GM18909 (cell line): Measurements from ENCODE around the gene OR5L2.
"Not testable (repeated sequence)": the region's sequence is repeated elsewhere in the genome, so short reads cannot be mapped to it uniquely, and the experiment has no call there.

Source experiments
- ATAC-seq: cut with Tn5 transposase; IDR thresholded peaks from one replicate; pipeline ENCODE4 v1.9.1; 2021; ENCODE audit warnings: mild to moderate bottlenecking; ENCODE audit not compliant: unreplicated experiment, poor library complexity

Gene OR5L2

DNA sequence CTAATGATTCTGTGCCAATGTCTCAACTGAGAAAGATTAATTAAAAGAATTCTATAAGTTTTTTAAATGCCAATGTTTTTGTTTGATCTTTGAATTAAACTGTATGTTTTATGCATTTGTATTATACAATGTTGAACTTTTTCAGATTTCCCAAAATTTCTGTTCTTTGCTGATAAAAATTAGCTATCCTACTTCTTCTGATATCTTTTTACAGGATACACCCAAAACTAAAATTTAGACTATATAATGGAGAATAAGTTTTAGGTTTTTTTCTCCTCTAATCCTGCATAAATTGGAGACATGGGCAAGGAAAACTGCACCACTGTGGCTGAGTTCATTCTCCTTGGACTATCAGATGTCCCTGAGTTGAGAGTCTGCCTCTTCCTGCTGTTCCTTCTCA, at the start of gene OR5L2:
Gene OR5L2, plus strand, starts transcription at position 301 of the 400 bp plus-strand sequence. Its CDS starts 0 bp downstream, at position 301.
- no peak for ATAC-seq

DNA sequence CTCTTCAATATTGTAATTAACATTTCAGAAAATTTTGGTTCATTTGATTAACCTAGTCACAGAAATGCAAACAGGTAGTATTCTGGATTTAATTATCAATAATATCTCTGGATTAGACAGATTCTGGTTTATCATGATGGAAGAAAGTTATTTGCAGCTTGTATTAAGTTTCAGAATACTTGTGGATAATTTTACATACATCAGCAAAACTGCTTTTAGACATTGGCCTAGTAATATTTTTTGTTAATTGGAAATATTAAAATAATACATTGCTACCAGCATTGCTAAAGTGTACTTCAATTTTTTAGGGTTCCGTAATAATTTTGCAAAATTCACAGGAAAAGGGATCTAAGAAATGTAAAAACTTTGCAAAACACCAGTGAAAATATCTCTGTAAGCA, 35.4 kb upstream of the OR5L2 start:
- no peak for ATAC-seq

GRCh38 chr11:55793321-55793720, 33.7 kb upstream of the OR5L2 start:
- no peak for ATAC-seq

GRCh38 chr11:55795256-55795655, 31.8 kb upstream of the OR5L2 start, which contains the start of gene OR5D14:
OR5D14 (plus strand) TSS chr11:55795556; CDS start chr11:55795556, 0 bp downstream.
- ATAC-seq, result no peak

DNA sequence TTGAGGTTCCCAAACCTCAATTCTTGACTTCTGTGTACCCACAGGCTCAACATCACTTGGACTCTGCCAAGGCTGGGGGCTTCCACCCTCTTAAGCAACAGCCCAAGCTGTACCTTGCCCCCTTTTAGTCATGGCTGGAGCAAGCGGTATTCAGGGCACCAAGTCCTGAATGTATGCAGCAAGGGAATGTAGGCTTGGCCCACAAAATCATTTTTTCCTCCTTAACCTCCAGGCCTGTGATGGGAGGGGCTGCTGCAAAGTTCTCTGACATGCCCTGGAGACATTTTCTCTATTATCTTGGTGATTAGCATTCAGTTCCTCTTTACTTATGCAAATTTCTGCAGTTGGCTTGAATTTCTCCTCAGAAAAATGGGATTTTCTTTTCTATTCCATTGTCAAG, 20.8 kb upstream of the OR5L2 start:
- ATAC-seq, result no peak

- ATAC-seq, result no peak
Measured at GRCh38 chr11:55811067-55811466, 16.0 kb upstream of the OR5L2 start, which contains the start of gene OR5L1. OR5L1 (plus strand) TSS chr11:55811367; CDS start chr11:55811467, 100 bp downstream.

DNA sequence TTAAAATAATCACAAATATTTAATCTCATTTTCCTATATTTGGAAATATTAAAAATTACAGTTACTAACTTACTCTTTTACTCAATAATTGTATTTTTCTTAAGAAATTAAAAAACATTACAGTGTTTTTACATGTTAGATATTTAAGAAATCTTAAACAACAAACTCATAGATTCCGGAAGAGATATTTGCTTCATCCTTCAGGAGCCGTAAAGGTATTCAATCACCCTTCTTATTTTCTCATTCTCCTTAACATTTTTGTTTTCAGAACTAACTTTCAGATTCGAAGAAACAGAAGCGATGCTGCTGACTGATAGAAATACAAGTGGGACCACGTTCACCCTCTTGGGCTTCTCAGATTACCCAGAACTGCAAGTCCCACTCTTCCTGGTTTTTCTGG, 7.7 kb upstream of the OR5L2 start, which contains the start of gene OR5D18:
Gene OR5D18, plus strand, starts transcription at position 301 of the 400 bp plus-strand sequence. Its CDS starts 0 bp downstream, at position 301.
- ATAC-seq, result no peak

GRCh38 chr11:55838452-55838851, 11.4 kb downstream of the OR5L2 start, which contains the start of gene OR5D16:
OR5D16 (plus strand) TSS chr11:55838752; CDS start chr11:55838752, 0 bp downstream.
- no peak for ATAC-seq

DNA sequence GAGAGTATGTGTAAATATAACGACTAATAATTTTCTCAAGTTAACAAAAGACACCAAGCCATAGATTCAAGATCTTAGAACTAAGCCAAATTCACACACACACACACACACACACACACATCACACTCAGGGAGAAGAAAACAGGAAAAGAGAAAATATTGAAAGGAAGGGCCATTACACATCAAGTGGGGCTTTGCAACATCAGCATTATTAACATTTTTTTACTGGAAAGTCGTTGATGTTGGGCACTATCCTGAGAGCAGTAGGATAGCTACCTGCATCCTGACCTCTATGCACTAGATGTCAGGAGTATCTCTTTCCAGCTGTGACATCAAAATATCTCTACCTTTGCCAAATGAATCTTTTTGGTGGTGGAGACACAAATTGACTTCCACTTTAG, 20.4 kb downstream of the OR5L2 start:
- no peak for ATAC-seq

DNA sequence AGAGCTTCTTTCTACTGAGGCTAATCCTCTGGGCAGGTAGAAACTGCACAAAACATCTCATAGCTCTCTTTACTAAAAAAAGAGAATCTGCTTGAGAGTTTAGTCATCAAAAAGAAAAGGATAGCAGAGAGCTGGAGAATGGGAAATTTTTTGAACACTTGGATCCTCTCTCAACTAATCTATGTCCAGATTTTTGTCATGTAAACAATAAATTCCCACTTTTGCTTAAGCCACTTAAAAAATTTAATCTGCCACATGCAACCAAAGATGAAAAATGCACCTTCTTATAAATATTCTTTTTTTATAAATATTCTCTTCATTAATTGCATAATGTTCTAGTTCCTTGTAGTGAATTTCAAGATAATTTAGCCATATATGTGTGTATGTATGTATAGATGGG, 22.0 kb downstream of the OR5L2 start:
- no peak for ATAC-seq

GRCh38 chr11:55852141-55852540, 25.1 kb downstream of the OR5L2 start:
- ATAC-seq, result no peak

GRCh38 chr11:55854704-55855103, 27.7 kb downstream of the OR5L2 start:
- no peak for ATAC-seq

GRCh38 chr11:55867354-55867753, 40.3 kb downstream of the OR5L2 start:
- ATAC-seq, result not testable (repeated sequence)

DNA sequence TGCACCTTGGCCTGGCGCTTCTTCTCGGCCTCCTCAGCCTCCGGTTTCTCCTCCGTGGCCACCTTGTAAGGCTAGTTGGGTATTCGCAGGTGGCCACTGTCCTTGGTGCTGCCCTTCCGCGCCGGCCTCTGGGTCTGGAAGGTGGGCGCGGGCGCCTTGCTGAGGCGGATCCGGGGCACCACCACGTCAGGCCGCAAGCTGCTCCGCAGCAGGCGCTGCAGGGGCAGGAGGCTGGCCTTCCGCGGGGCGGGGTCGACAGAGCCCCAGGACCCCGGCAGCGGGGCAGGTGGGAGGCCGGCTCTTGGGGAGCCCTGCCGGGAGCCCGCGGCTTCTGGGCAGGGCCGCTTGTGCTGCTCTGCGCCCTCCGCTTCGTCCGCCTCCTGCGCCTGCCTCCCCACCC, 45.7 kb downstream of the OR5L2 start:
- ATAC-seq, result not testable (repeated sequence)

DNA sequence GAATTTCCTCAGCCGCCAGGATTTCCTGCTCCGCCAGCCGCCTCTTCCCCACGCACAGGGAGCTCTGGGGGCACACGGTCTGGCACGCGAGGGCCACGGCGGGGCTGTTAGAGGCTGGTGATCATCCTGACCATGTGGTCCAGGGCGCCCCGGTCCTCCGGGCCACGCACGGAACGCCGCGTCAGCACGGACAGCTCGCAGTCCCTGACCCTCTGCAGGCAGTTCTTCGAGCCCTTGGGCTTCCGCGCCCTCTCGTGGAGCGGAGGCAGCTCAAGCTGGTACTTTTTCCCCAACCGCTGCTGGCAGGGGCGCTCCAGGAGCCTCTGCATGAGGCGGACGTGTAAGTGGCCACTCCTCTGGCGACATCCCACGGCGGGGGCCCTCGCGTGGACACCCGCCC, 46.1 kb downstream of the OR5L2 start:
- not testable (repeated sequence) for ATAC-seq
